Measurements from ENCODE around the gene CUX1. TPM values are rescaled to one million over a fixed set of nuclear protein-coding genes. Genes with fewer than 3 reads are reported as not detected.

The CUX1 gene
- total RNA-seq, 1 experiment from 2014 or later: 116 TPM

DNA sequence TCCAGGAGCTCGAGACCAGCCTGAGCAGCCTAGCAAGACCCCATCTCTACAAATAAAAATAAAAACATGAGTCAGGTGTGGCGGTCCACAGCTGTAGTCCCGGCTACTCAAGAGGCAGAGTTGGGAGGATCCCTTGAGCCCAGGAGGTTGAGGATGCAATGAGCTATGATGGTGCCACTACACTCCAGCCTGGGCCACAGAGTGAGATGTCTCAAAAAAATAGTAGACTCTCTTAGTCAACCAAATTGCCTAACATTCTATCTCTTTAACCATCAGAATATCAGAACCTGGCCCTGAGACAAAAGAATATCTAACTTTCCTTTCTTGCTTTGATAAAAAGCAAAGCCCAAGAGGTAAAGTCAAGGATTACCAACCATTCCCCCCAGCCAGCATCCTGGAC is 35.0 kb upstream of the CUX1 start:
- Histone ChIP-seq H3K9me3 (0 out of 2 replicates have a peak, but pooled peaks cover 3% of the 10 kb centered on the region), H3K4me3 (ENCODE audit: low read depth, low read length) (no peak overlapping the region), H3K36me3 (ENCODE audit: control insufficient read depth, insufficient read depth, low read length) (no peaks in the 10 kb centered on the region), H3K4me1 (0 out of 2 replicates have a peak, but pooled peaks cover 5% of the 10 kb centered on the region), H3K27me3 (replicated peaks; ENCODE audit: control insufficient read depth, insufficient read depth, low read length) (no peaks in the 10 kb centered on the region)
- ChIA-PET CTCF (no interaction called here), POLR2A (no interaction called here)
- intact Hi-C loops (cut with micrococcal nuclease; ENCODE audit: unreplicated experiment): no loop called here
- Mint-ChIP-seq H3K27ac (ENCODE audit: unreplicated experiment) (no peak overlapping the region), H3K4me3 (ENCODE audit: unreplicated experiment) (no peak overlapping the region), H3K36me3 (ENCODE audit: insufficient read depth, unreplicated experiment) (no peaks in the 10 kb centered on the region), H3K27me3 (ENCODE audit: insufficient read depth, unreplicated experiment) (no peaks in the 10 kb centered on the region), H3K9me3 (ENCODE audit: unreplicated experiment) (no peaks in the 10 kb centered on the region), H3K4me1 (ENCODE audit: low read depth, unreplicated experiment) (no peaks in the 10 kb centered on the region)
- no TSS peak for BruUV-seq (replicated peaks)
- TF ChIP-seq, protein P1, sequence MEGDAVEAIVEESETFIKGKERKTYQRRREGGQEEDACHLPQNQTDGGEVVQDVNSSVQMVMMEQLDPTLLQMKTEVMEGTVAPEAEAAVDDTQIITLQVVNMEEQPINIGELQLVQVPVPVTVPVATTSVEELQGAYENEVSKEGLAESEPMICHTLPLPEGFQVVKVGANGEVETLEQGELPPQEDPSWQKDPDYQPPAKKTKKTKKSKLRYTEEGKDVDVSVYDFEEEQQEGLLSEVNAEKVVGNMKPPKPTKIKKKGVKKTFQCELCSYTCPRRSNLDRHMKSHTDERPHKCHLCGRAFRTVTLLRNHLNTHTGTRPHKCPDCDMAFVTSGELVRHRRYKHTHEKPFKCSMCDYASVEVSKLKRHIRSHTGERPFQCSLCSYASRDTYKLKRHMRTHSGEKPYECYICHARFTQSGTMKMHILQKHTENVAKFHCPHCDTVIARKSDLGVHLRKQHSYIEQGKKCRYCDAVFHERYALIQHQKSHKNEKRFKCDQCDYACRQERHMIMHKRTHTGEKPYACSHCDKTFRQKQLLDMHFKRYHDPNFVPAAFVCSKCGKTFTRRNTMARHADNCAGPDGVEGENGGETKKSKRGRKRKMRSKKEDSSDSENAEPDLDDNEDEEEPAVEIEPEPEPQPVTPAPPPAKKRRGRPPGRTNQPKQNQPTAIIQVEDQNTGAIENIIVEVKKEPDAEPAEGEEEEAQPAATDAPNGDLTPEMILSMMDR (IDR thresholded peaks at IDR 0.05; ENCODE audit: insufficient read depth in 1 of 2, low read depth in 1 of 2, low read length in 1 of 2, severe bottlenecking in 1 of 2, unreplicated experiment in 1 of 2): no peak
- DNase-seq: no peak

DNA sequence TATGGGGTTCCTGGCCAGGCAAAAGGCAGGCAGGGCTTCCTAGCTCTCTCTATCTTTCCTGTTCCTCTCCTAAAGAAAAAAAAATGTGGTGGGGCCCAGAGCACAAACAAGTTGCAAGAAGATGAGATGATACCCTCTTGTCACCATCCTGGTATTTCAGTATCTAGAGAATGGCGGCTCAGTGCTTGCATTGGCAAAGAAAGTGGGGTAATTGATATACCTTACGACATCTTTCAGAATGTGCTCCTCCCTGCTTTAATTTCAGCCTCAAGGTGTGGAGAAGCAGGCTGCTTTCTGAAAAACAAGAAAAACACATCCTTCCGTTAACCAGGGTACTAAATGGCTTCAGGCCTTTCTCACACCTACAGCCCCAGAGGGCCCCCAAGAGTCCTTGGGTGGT is 34.5 kb upstream of the CUX1 start:
- no peak overlapping the region for H3K27ac Mint-ChIP-seq (ENCODE audit: unreplicated experiment)
- CTCF ChIA-PET: no interaction called here
- TF ChIP-seq, protein P1 (IDR thresholded peaks at IDR 0.05; ENCODE audit: insufficient read depth in 1 of 2, low read depth in 1 of 2, low read length in 1 of 2, severe bottlenecking in 1 of 2, unreplicated experiment in 1 of 2): no peak
- H3K4me1 ChIP-seq: 0 out of 2 replicates have a peak, but pooled peaks cover 5% of the 10 kb centered on the region
- no peaks in the 10 kb centered on the region for H3K27me3 Mint-ChIP-seq (ENCODE audit: insufficient read depth, unreplicated experiment)
- 0 out of 2 replicates have a peak, but pooled peaks cover 7% of the 10 kb centered on the region for H3K9me3 ChIP-seq
- no peaks in the 10 kb centered on the region for H3K4me1 Mint-ChIP-seq (ENCODE audit: low read depth, unreplicated experiment)
- intact Hi-C loops (cut with micrococcal nuclease; ENCODE audit: unreplicated experiment): no loop called here
- no TSS peak for BruUV-seq (replicated peaks)
- no peak for DNase-seq
- H3K9me3 Mint-ChIP-seq (ENCODE audit: unreplicated experiment): no peaks in the 10 kb centered on the region
- H3K36me3 Mint-ChIP-seq (ENCODE audit: insufficient read depth, unreplicated experiment): no peaks in the 10 kb centered on the region
- H3K4me3 Mint-ChIP-seq (ENCODE audit: unreplicated experiment): no peak overlapping the region
- no peak overlapping the region for H3K4me3 ChIP-seq (ENCODE audit: low read depth, low read length)
- POLR2A ChIA-PET: no interaction called here
- H3K36me3 ChIP-seq (ENCODE audit: control insufficient read depth, insufficient read depth, low read length): no peaks in the 10 kb centered on the region
- no peaks in the 10 kb centered on the region for H3K27me3 ChIP-seq (replicated peaks; ENCODE audit: control insufficient read depth, insufficient read depth, low read length)

DNA sequence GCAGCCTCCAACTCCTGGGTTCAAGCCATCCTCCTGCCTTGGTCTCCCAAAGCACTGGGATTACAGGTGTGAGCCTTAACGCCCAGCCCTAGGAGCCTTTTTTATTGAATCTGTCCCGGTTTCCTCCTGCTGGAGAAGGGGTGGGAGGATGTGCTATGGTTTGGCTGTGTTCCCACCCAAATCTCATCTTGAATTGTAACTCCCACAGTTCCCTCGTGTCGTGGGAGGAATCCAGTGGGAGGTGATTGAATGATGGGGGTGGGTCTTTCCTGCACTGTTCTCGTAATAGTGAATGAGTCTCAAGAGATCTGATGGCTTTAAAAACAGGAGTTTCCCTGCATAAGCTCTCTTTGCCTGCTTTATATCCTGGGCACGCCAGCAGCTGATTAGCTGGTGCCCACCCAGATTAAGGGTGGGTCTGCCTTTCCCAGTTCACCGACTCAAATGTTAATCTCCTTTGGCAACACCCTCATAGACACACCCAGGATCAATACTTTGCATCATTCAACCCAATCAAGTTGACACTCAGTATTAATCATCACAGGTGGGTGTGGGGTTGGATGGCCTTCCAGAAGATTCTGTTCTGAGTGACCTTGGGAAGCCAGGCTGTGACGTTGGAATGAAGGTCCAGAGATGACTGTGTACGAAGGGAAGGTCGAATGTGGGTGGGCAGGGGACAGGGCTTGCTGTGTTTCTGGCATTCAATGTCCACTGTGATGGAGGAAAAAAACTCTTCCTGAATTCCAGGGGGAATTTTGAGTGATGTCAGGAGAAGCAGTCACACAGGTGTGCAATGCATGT is 33.8 kb upstream of the CUX1 start:
- Histone ChIP-seq H3K36me3 (ENCODE audit: control insufficient read depth, insufficient read depth, low read length) (no peaks in the 10 kb centered on the region), H3K4me1 (0 out of 2 replicates have a peak, but pooled peaks cover 5% of the 10 kb centered on the region), H3K4me3 (ENCODE audit: low read depth, low read length) (no peak overlapping the region), H3K9me3 (0 out of 2 replicates have a peak, but pooled peaks cover 8% of the 10 kb centered on the region), H3K27me3 (replicated peaks; ENCODE audit: control insufficient read depth, insufficient read depth, low read length) (no peaks in the 10 kb centered on the region)
- BruUV-seq (replicated peaks): no TSS peak
- Mint-ChIP-seq H3K36me3 (ENCODE audit: insufficient read depth, unreplicated experiment) (no peaks in the 10 kb centered on the region), H3K4me1 (ENCODE audit: low read depth, unreplicated experiment) (no peaks in the 10 kb centered on the region), H3K27me3 (ENCODE audit: insufficient read depth, unreplicated experiment) (no peaks in the 10 kb centered on the region), H3K27ac (ENCODE audit: unreplicated experiment) (no peak overlapping the region), H3K4me3 (ENCODE audit: unreplicated experiment) (no peak overlapping the region), H3K9me3 (ENCODE audit: unreplicated experiment) (no peaks in the 10 kb centered on the region)
- CTCF ChIA-PET: no interaction called here
- POLR2A ChIA-PET: no interaction called here
- intact Hi-C loops (cut with micrococcal nuclease; ENCODE audit: unreplicated experiment): no loop called here
- no peak for DNase-seq
- TF ChIP-seq, protein P1 (IDR thresholded peaks at IDR 0.05; ENCODE audit: insufficient read depth in 1 of 2, low read depth in 1 of 2, low read length in 1 of 2, severe bottlenecking in 1 of 2, unreplicated experiment in 1 of 2): no peak

Measured in Caco-2 (cell line).